Right lobe of liver (tissue), 6 donors: ENCODE results near the gene RPAP3. TPM values are rescaled to one million over a fixed set of nuclear protein-coding genes. Genes with fewer than 3 reads are reported as not detected.
A peak's percentile ranks its signal among the peaks of the same experiment; 100 is the strongest.

ENCODE experiments used
- ATAC-seq, 4 donors: fragments of 200-7000 bp; cut with Tn5 transposase; one replicate each; pipeline ENCODE4 v1.9.1; 2020; ENCODE audit warnings: mild to moderate bottlenecking in 4 of 4, moderate library complexity in 4 of 4
- DNase-seq, 3 donors: peaks; one replicate each; pipeline ENCODE4 v3.0.0-alpha.2; 2020
- H3K27ac ChIP-seq, 3 donors: fragments of 200-600 bp; one replicate each; pipeline ENCODE4 v1.8.0; 2022
- H3K27me3 ChIP-seq, 2 donors: fragments of 200-600 bp; one replicate each; pipeline ENCODE4 v1.8.0; 2022
- H3K36me3 ChIP-seq, 4 donors: fragments of 200-600 bp; sonication (generic) in 1 of 4; one replicate each; pipeline versions ENCODE4 v1.5.1 to v1.8.0; 2017 to 2022; ENCODE audit warnings: control low read depth in 1 of 4
- H3K4me1 ChIP-seq, 4 donors: fragments of 200-600 bp; sonication (generic) in 1 of 4; one replicate each; pipeline versions ENCODE4 v1.5.1 to v1.8.0; 2017 to 2022; ENCODE audit warnings: control low read depth in 1 of 4
- H3K4me3 ChIP-seq, 3 donors: fragments of 200-600 bp; one replicate each; pipeline ENCODE4 v1.8.0; 2022
- H3K9me3 ChIP-seq, 4 donors: fragments of 200-600 bp; sonication (generic) in 1 of 4; one replicate each; pipeline versions ENCODE4 v1.5.1 to v1.8.0; 2017 to 2022; ENCODE audit warnings: control low read depth in 1 of 4
- POLR2A ChIP-seq: fragments of 450-650 bp; IDR thresholded peaks from one replicate; pipeline ENCODE4 v1.6.1; 2017; ENCODE audit warnings: antibody characterized with exemption, mild to moderate bottlenecking
- WGBS: methylation state at CpG from one replicate; pipeline ENCODE4 v1.1.6; 2018; ENCODE audit warnings: low coverage, low lambda C conversion rate; ENCODE audit not compliant: insufficient coverage; ENCODE audit errors: missing lambda C conversion rate; 5-methylcytosine and 5-hydroxymethylcytosine counted together
- intact Hi-C, 2 donors: fragments of 100-400 bp; cut with DNase I; formaldehyde crosslinking; loops; one replicate each; pipeline versions ENCODE4 v1.11.2 to v1.14.1; 2022
- total RNA-seq, 6 experiments: library from RNA; depleted of rRNA in 2 of 6; stranded (reverse); fragments of >200 nt in 2 of 6; fragmentation: NEBNext Ultra II Directional in 3 of 6; extraction: Animal tissue kit (Norgen Biotek cat#: 25700) in 3 of 6; gene quantifications; one replicate each; pipeline versions ENCODE4 v1.1.0 to v1.2.4, GENCODE V29; 2016 to 2023
- TF ChIP-seq, protein P1 (sequence below), 4 donors: fragments of 200-600 bp in 3 of 4; fragments of 450-650 bp in 1 of 4; IDR thresholded peaks; one replicate each; pipeline versions ENCODE4 v1.5.1 to v1.8.0; 2016 to 2022; ENCODE audit warnings: antibody characterized with exemption in 4 of 4, mild to moderate bottlenecking in 2 of 4
- donor health status: DM: no; HTN: yes; CAD: no.
- donor health status: DM: no; HTN: no; CAD: no.
- donor health status: DM: no; HTN: no; CAD: no.
- donor health status: DM: no; HTN: yes; CAD: no.
- donor health status: DM: no; HTN: yes; CAD: no.

RPAP3 gene
- total RNA-seq, 6 experiments from 2014 or later = 6.9 to 13.2 (median 10.4) TPM

DNA sequence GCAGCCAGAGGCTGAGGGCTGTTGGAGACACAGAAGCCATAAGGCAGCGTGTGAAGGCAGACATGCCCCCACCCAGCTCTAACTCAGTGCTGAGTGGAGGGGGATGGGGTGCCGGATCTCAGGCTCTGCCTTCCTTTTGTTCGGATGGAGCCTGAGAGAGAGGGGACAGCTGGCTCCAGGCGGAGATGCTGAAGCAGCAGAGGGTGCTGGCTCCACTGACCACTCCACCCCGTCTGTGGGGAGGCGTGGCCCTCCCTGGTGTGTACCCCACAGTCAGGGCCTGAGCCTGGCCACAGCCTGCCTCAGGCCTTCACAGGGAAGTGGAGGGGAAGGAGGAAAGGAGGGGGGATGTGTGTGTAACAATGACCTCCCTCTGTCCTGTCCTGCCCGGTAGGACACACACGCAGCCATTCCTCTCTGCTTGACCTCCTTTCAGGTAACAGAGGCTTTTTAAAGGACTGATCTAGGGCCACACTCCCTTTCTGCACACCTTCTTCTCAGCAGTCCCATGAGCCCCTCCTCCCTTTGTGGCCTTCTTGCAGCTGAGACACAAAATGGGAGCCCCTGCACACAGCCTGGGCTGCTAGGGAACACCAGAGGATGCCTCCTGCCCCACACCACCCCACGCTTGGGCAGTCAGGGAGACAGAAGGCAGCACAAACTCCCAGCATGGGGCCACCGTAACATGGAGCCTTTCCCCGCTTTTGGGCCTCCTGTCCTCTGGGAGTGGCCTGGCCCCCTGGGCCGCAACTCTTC is 29.1 kb upstream of the RPAP3 start:
- Histone ChIP-seq H3K27me3 (no peaks in the 10 kb centered on the region), H3K4me1 (peaks cover 0 to 21% (median 11%) of the 10 kb centered on the region in 4 donors), H3K36me3 (no peaks in the 10 kb centered on the region), H3K27ac (peak overlapping the region in 1 of 3 donors; percentile 4), H3K9me3 (no peaks in the 10 kb centered on the region), H3K4me3 (no peak overlapping the region)
- no peak for ATAC-seq
- intact Hi-C loops = no loop called here
- 65% methylated on average over 2 of the region's 12 CpGs for whole genome bisulfite sequencing
- TF ChIP-seq, protein P1, sequence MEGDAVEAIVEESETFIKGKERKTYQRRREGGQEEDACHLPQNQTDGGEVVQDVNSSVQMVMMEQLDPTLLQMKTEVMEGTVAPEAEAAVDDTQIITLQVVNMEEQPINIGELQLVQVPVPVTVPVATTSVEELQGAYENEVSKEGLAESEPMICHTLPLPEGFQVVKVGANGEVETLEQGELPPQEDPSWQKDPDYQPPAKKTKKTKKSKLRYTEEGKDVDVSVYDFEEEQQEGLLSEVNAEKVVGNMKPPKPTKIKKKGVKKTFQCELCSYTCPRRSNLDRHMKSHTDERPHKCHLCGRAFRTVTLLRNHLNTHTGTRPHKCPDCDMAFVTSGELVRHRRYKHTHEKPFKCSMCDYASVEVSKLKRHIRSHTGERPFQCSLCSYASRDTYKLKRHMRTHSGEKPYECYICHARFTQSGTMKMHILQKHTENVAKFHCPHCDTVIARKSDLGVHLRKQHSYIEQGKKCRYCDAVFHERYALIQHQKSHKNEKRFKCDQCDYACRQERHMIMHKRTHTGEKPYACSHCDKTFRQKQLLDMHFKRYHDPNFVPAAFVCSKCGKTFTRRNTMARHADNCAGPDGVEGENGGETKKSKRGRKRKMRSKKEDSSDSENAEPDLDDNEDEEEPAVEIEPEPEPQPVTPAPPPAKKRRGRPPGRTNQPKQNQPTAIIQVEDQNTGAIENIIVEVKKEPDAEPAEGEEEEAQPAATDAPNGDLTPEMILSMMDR (IDR thresholded peaks at IDR 0.05) = no peak
- TF ChIP-seq POLR2A = no peak
- DNase-seq = no peak

- DNase-seq (no peak), ATAC-seq (no peak)
- WGBS = no CpG with 5 or more reads among the region's 4 CpGs
- intact Hi-C loops = no loop called here
- Histone ChIP-seq H3K9me3 (no peaks in the 10 kb centered on the region), H3K4me1 (peaks cover 0 to 30% (median 13%) of the 10 kb centered on the region in 4 donors), H3K27me3 (no peaks in the 10 kb centered on the region), H3K4me3 (no peak overlapping the region), H3K27ac (no peak overlapping the region), H3K36me3 (no peaks in the 10 kb centered on the region)
- no peak for TF ChIP-seq POLR2A
- TF ChIP-seq, protein P1 (IDR thresholded peaks at IDR 0.05) = no peak
Measured at GRCh38 chr12:47733142-47733541, 27.3 kb upstream of the RPAP3 start.

DNA sequence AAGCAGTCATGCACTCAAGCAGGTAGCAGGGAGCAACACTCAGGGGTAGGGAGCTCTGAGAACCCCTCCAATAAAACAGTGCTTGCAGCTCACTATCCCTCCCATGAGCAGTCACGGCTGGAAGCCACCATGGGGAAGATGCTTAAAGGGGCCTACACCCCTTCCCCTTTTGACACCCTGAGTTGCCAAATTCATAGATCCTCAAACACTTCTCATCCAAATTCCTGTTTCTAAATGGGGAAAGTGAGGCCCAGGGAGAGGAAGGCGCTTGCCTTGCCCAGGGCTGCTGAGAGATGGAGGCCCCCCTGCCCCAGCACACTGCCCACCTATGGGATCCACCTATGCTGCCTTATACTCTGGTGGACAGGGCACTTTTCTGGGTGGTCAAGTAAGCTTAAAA is 26.7 kb upstream of the RPAP3 start:
- peaks cover 0 to 26% (median 8%) of the 10 kb centered on the region in 4 donors for H3K4me1 ChIP-seq
- ATAC-seq (no peak), DNase-seq (no peak)
- TF ChIP-seq, protein P1 (IDR thresholded peaks at IDR 0.05) = no peak
- no peaks in the 10 kb centered on the region for H3K9me3 ChIP-seq
- no peaks in the 10 kb centered on the region for H3K36me3 ChIP-seq
- WGBS = 90% methylated on average over 2 of the region's 2 CpGs
- intact Hi-C loops = no loop called here
- no peaks in the 10 kb centered on the region for H3K27me3 ChIP-seq
- no peak overlapping the region for H3K4me3 ChIP-seq
- no peak overlapping the region for H3K27ac ChIP-seq

GRCh38 chr12:47731723-47732122 is 25.9 kb upstream of the RPAP3 start:
- Histone ChIP-seq H3K27me3 (no peaks in the 10 kb centered on the region), H3K4me3 (no peak overlapping the region), H3K36me3 (no peaks in the 10 kb centered on the region), H3K27ac (no peak overlapping the region), H3K4me1 (peaks cover 0 to 18% (median 4%) of the 10 kb centered on the region in 4 donors), H3K9me3 (no peaks in the 10 kb centered on the region)
- no peak for ATAC-seq
- no peak for DNase-seq
- intact Hi-C loops = no loop called here
- 41% methylated on average over 3 of the region's 5 CpGs for WGBS
- no peak for TF ChIP-seq POLR2A
- TF ChIP-seq, protein P1 (IDR thresholded peaks at IDR 0.05) = no peak
